Hepatic stellate cell (primary cell): ENCODE results near the gene UTP14A.

Experiments
- DNase-seq: peaks from one replicate; pipeline ENCODE4 v3.0.0; 2011; ENCODE audit warnings: low spot score

UTP14A gene

GRCh38 chrX:129945131-129945530, 39.2 kb downstream of the UTP14A start:
- no peak for DNase-seq

DNA sequence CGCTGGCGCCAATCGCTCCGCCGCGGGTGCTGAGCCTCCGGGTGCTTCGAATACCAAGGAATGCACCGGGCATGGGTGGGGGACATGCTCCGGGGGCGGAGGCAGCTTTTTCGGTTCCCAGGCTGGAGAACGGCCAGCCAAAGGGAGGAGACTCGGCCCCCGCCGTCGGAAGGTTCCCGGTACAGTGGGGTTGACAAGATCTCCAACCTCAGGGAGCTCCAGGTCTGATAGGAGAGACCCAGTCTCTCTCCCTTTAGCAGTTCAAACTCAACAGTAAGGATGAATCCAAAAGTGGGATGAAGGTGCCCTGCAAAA, 47.3 kb downstream of the UTP14A start:
- no peak for DNase-seq

GRCh38 chrX:129953881-129954280, 47.9 kb downstream of the UTP14A start:
- no peak for DNase-seq

DNA sequence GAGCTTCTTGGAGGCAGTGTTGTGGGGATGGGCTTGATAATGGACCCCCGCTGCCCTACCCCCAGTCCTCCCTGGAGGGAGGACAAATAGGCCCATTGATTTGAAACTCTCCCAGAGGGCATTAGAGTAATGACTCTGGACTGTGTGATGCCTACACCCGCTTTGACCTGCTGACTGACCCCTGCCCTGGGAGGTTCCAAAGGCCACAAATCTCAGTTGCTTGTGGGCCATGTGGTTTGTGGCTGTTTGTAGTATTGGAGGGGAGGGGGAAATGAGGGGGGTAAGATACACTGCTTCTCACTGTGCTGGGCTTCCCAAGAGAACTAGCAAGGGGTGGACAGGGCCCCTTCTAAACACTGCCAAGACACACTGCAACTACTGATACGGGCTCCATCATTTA, 48.8 kb downstream of the UTP14A start:
- no peak for DNase-seq

DNA sequence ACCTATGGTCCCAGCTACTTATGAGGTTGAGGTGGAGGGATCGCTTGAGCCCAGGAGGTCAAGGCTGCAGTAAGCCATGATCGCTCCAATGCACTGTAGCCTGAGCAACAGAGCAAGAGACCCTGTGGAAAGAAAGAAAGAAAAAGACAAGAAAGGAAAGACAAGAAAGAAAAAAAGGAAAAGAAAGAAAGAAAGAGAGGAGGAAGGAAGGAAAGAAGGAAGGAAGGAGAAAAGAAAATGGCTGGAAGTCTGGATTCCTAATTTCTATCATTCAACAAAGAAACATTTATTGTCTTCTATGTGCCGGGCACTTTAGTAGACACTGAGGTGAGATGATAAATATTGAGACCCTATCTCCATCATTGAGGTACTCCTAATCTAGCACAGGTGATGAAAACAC, 49.7 kb downstream of the UTP14A start:
- DNase-seq = no peak

- DNase-seq = no peak
Measured at GRCh38 chrX:129956145-129956544, 50.2 kb downstream of the UTP14A start.

GRCh38 chrX:129956765-129957164, 50.8 kb downstream of the UTP14A start:
- no peak for DNase-seq

DNA sequence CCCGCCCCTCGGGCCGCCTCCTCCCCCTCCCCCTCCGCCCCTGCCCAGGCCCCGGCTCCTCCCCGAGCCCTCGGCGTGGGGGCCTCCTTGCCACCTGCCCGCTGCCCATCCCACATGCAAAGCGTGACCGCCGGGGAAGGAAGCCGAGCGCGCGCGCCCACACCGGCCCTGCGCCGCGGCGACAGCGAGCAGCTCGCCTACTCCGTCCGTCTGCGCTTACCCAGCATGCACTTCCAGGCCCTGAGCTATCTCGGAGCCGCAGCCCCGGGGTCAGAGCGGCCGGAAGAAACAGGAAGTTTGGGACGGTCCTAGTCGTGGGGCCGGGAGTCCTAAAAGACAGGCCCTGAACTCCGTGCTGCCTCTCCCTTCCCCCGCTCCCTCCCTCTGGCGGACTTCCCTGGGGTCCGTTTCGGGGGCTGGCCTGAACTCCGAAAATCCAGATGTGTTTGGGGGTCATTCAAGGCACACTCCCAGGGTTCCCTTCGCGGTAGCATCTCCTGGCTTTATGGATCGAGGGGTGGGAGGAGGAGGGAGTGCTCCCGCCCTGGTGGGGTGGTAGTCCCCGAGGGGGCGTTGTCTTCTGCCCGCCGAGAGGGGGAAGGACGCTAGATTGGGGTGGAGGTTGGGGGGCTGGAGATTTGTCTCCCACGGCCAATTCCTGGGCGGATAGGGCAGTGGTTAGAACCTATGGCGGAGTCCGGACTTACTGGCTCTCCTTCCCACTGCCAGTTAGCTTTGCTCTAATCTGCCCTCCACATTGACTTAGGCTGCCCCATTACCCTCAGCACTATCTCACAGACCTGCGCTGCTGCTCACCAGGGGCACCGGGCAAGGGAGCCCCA, 51.5 kb downstream of the UTP14A start:
- peak; percentile 71 for DNase-seq

DNA sequence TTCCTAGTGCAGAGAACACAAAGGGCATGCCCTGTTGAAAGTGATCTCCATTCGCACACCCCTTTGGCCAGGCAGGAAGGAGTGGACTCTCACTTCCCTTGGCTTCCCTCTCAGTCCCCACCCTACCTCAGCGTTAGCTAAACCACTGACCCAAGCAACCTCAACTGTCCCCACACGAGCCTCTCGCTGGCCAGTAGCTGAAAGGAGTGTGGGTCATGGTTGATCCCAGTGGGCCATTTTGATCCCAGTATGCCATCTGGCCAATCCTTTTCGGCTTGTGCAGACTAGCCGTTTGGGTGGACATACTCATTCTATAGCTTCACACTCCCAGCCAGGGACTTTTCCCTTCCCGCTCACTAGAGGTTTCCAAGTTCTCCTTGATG, 52.1 kb downstream of the UTP14A start:
- DNase-seq = no peak

GRCh38 chrX:129958814-129959492, 53.0 kb downstream of the UTP14A start:
- no peak for DNase-seq

DNA sequence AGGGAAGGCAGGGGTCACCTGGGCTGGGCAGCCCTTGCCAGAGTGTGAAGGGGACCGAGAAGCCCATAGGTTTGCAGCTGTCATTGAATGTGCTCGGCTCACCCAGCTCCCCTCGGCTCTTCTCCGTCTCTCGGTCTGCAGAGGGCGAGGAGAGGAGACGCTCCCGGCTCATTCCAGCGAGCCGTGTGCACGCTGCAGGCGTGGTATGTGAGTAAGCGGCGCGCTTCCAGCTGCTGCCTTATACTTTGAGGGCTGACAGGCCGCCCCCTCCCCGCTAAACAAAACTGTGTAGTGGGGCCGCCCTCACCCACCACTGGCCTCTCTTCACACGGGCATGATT, 53.5 kb downstream of the UTP14A start:
- no peak for DNase-seq

DNA sequence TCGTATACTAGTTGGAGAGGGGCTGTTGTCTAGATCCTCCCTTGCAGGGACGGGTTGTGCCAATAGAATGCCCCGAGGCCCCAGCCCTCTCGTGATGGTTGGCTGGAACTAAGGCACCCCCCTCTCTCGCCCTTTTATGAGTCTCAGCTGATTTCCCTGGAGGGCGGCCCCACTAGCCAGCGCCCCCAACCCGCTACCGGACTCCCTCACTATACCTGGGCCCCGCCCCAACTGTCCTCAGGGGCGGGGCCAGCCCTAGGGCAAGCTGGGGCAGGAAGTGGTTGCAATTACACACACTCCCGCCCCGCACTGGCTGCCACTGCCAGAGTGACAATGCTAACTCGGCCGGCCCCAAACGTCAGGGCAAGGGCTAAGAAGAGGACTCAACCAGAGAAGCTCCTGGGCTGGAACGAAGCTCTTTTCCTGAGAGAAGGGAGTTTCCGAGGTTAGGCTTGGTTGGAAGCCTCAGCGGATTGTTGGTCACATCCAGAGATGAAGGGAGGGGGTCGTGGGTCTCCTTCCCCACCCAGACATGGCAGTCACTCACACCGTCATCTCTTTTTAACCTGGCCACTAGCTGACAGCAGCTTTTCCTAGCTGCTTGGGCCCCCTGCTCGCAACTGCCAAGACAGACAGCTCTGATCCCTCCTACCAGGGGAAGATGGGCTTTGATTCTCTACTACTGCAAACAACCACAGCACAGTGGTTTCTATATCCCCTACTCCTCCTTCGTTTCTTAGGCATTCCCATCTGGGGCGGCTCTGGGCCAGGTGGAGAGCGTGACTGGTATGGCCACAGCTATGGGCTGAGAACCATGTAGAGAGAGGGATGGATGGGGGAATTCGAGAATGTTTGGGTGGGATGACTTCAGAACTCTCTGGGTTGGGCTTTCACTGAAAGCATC, 55.5 kb downstream of the UTP14A start:
- no peak for DNase-seq

GRCh38 chrX:129963729-129964128, 57.8 kb downstream of the UTP14A start:
- DNase-seq = no peak

DNA sequence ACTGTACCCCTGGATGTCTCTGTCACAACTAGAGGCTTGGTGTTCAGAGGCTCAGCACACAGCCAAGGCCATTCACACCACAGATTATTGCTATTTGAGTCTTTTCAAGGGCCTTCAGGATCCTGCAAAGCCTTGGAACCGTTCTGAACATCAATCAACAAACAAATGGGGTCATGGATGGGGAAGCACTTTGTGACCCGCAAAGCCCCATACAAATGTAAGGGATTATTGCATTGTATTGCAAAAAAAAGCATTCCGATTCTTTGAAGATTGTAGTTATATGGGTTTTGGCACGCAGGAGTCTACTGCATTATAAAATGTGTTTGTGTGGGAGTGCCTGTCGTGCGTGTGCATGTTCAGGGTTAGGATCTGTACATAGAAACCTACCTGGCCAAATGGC, 59.2 kb downstream of the UTP14A start:
- no peak for DNase-seq

- DNase-seq = no peak
Measured at GRCh38 chrX:129968968-129969367, 63.0 kb downstream of the UTP14A start.

- no peak for DNase-seq
Measured at GRCh38 chrX:129976441-129976840, 70.5 kb downstream of the UTP14A start.
